H9 (cell line): ENCODE data around the gene TSNAX. TPM values are rescaled to one million over a fixed set of nuclear protein-coding genes. Genes with fewer than 3 reads are reported as not detected.

Experiments used
- DNase-seq: peaks from one replicate; pipeline ENCODE4 v3.0.0-alpha.2; 2017
- H2AFZ ChIP-seq: one replicate; pipeline ENCODE4 v1.6.1; 2013; ENCODE audit warnings: mild to moderate bottlenecking, low read length, control low read depth, moderate library complexity
- H2AK5ac ChIP-seq: 2 replicates; pipeline ENCODE4 v1.6.1; 2013; ENCODE audit warnings: low read length, control low read depth, mixed read lengths; ENCODE audit not compliant: insufficient read length
- H2BK120ac ChIP-seq: one replicate; pipeline ENCODE4 v1.6.1; 2013; ENCODE audit warnings: low read depth, mild to moderate bottlenecking, low read length, control low read depth, inconsistent platforms; ENCODE audit not compliant: poor library complexity, severe bottlenecking
- H2BK12ac ChIP-seq: 2 replicates; pipeline ENCODE4 v1.6.1; 2013; ENCODE audit warnings: low read length, control low read depth, mixed read lengths, low read depth; ENCODE audit not compliant: insufficient read length
- H2BK15ac ChIP-seq: 2 replicates; pipeline ENCODE4 v1.6.1; 2013; ENCODE audit warnings: low read depth, low read length, control low read depth
- H2BK20ac ChIP-seq: one replicate; pipeline ENCODE4 v1.6.1; 2013; ENCODE audit warnings: low read depth, mild to moderate bottlenecking, low read length, control low read depth, inconsistent platforms; ENCODE audit not compliant: poor library complexity, severe bottlenecking
- H2BK5ac ChIP-seq: 2 replicates; pipeline ENCODE4 v1.6.1; 2013; ENCODE audit warnings: low read length, control low read depth, mixed read lengths; ENCODE audit not compliant: insufficient read length
- H3K14ac ChIP-seq: 2 replicates; pipeline ENCODE4 v1.6.1; 2013; ENCODE audit warnings: low read length, control low read depth; ENCODE audit not compliant: insufficient read depth
- H3K18ac ChIP-seq: 2 replicates; pipeline ENCODE4 v1.6.1; 2013; ENCODE audit warnings: low read depth, mild to moderate bottlenecking, mixed read lengths, low read length, control low read depth; ENCODE audit not compliant: insufficient read length
- H3K23ac ChIP-seq: 2 replicates; pipeline ENCODE4 v1.6.1; 2013; ENCODE audit warnings: low read length, control low read depth, mixed read lengths, low read depth; ENCODE audit not compliant: insufficient read length
- H3K23me2 ChIP-seq: 2 replicates; pipeline ENCODE4 v1.6.1; 2013; ENCODE audit warnings: low read depth, mild to moderate bottlenecking, mixed read lengths, low read length, control low read depth; ENCODE audit not compliant: insufficient read length, poor library complexity, severe bottlenecking
- H3K27ac ChIP-seq: 2 replicates; pipeline ENCODE4 v1.5.1; 2013; ENCODE audit warnings: low read length, control low read depth, mixed read lengths, low read depth; ENCODE audit not compliant: insufficient read length
- H3K27me3 ChIP-seq: 2 replicates; pipeline ENCODE4 v1.6.1; 2013; ENCODE audit warnings: low read length, control low read depth, inconsistent platforms; ENCODE audit not compliant: insufficient read depth
- H3K4ac ChIP-seq: 2 replicates; pipeline ENCODE4 v1.6.1; 2013; ENCODE audit warnings: low read depth, mild to moderate bottlenecking, control low read depth, inconsistent platforms, low read length, moderate library complexity
- H3K4me1 ChIP-seq: 2 replicates; pipeline ENCODE4 v1.6.1; 2013; ENCODE audit warnings: low read length, control low read depth, inconsistent platforms; ENCODE audit not compliant: insufficient read depth
- H3K4me2 ChIP-seq: 2 replicates; pipeline ENCODE4 v1.6.1; 2013; ENCODE audit warnings: low read length, control low read depth, mixed read lengths; ENCODE audit not compliant: insufficient read length, insufficient read depth
- H3K56ac ChIP-seq: 2 replicates; pipeline ENCODE4 v1.6.1; 2013; ENCODE audit warnings: low read depth, mild to moderate bottlenecking, mixed read lengths, low read length, control low read depth; ENCODE audit not compliant: insufficient read length
- H3K79me1 ChIP-seq: 2 replicates; pipeline ENCODE4 v1.6.1; 2013; ENCODE audit warnings: low read depth, mild to moderate bottlenecking, moderate library complexity, low read length, control low read depth, inconsistent platforms; ENCODE audit not compliant: insufficient read depth, poor library complexity, severe bottlenecking
- H3K79me2 ChIP-seq: 2 replicates; pipeline ENCODE4 v1.6.1; 2013; ENCODE audit warnings: low read length, control low read depth, inconsistent platforms; ENCODE audit not compliant: insufficient read depth
- H3K9ac ChIP-seq: 2 replicates; pipeline ENCODE4 v1.6.1; 2013; ENCODE audit warnings: low read length, control low read depth, mixed read lengths; ENCODE audit not compliant: insufficient read length; ENCODE audit errors: extremely low read depth
- H3K9me3 ChIP-seq: one replicate; pipeline ENCODE4 v1.6.1; 2013; ENCODE audit warnings: low read depth, low read length, inconsistent platforms; ENCODE audit not compliant: control insufficient read depth
- H3T11ph ChIP-seq: one replicate; pipeline ENCODE4 v1.6.1; 2013; ENCODE audit warnings: mild to moderate bottlenecking, low read length, control low read depth, inconsistent platforms
- H4K20me1 ChIP-seq: one replicate; pipeline ENCODE4 v1.6.1; 2013; ENCODE audit not compliant: control insufficient read depth, insufficient read length, insufficient read depth
- H4K5ac ChIP-seq: 2 replicates; pipeline ENCODE4 v1.6.1; 2013; ENCODE audit warnings: low read depth, mild to moderate bottlenecking, mixed read lengths, low read length, control low read depth; ENCODE audit not compliant: insufficient read length
- H4K8ac ChIP-seq: replicated peaks from 2 replicates; pipeline ENCODE4 v1.6.1; 2013; ENCODE audit warnings: low read length, control low read depth, mixed read lengths, low read depth; ENCODE audit not compliant: insufficient read length
- H4K91ac ChIP-seq: 2 replicates; pipeline ENCODE4 v1.6.1; 2013; ENCODE audit warnings: low read depth, mild to moderate bottlenecking, moderate library complexity, mixed read lengths, low read length, control low read depth; ENCODE audit not compliant: insufficient read length
- H3K27ac Mint-ChIP-seq, 3 experiments: 2 replicates in 2 of 3; 3 replicates in 1 of 3; pipeline ENCODE4 v1.8.0; 2020 to 2021; ENCODE audit warnings: mixed read lengths in 3 of 3, mild to moderate bottlenecking in 1 of 3, moderate library complexity in 1 of 3
- H3K27me3 Mint-ChIP-seq: 2 replicates; pipeline ENCODE4 v1.8.0; 2021; ENCODE audit warnings: low read depth, mild to moderate bottlenecking, moderate library complexity, mixed read lengths
- H3K36me3 Mint-ChIP-seq, 3 experiments: 2 replicates in 2 of 3; 3 replicates in 1 of 3; pipeline ENCODE4 v1.8.0; 2020 to 2021; ENCODE audit warnings: low read depth in 3 of 3, mixed read lengths in 3 of 3; ENCODE audit not compliant: insufficient read depth in 1 of 3
- H3K4me1 Mint-ChIP-seq, 2 experiments: 2 replicates each; pipeline ENCODE4 v1.8.0; 2020; ENCODE audit warnings: mixed read lengths in 2 of 2
- H3K4me3 Mint-ChIP-seq, 2 experiments: 2 replicates in 1 of 2; 3 replicates in 1 of 2; pipeline ENCODE4 v1.8.0; 2020 to 2021; ENCODE audit warnings: mild to moderate bottlenecking in 2 of 2, mixed read lengths in 2 of 2, moderate library complexity in 1 of 2
- H3K9me3 Mint-ChIP-seq, 2 experiments: 2 replicates in 1 of 2; 3 replicates in 1 of 2; pipeline ENCODE4 v1.8.0; 2020; ENCODE audit warnings: mild to moderate bottlenecking in 2 of 2, mixed read lengths in 2 of 2, moderate library complexity in 1 of 2
- CTCF ChIP-seq: fragments of 200-600 bp; sonication (generic); conservative IDR thresholded peaks from 3 replicates; pipeline ENCODE4 v1.8.0; 2021; ENCODE audit warnings: antibody characterized with exemption, mild to moderate bottlenecking
- WGBS: extraction: QIAGEN DNeasy Blood & Tissue Kit; methylation state at CpG from one replicate; pipeline ENCODE4 v1.1.7; 2013; ENCODE audit warnings: missing lambda C conversion rate, low lambda C conversion rate, mixed read lengths; ENCODE audit not compliant: insufficient read length; ENCODE audit errors: extremely low coverage; 5-methylcytosine and 5-hydroxymethylcytosine counted together
- total RNA-seq: library from RNA; stranded (reverse); gene quantifications from 2 replicates; pipeline ENCODE4 v1.2.1, GENCODE V29; 2021

TSNAX gene
- total RNA-seq, 1 experiment from 2014 or later: 39.9 TPM

- no peaks in the 10 kb centered on the region for H3K9me3 Mint-ChIP-seq
Observed at GRCh38 chr1:231602673-231602984, 74.2 kb downstream of the TSNAX start.

More at GRCh38 chr1:231602673-231602984, 74.2 kb downstream of the TSNAX start:
- H4K91ac ChIP-seq: no peak overlapping the region
- no peaks in the 10 kb centered on the region for H3K79me2 ChIP-seq
- H3T11ph ChIP-seq: no peak overlapping the region
- H3K23ac ChIP-seq: no peak overlapping the region
- Mint-ChIP-seq H3K4me3 (no peak overlapping the region), H3K27me3 (peaks cover 23% of the 10 kb centered on the region), H3K27ac (no peak overlapping the region), H3K36me3 (no peaks in the 10 kb centered on the region; a peak in 1 of 7 replicates), H3K4me1 (peaks cover 10 to 12% of the 10 kb centered on the region in 2 experiments)
- no peaks in the 10 kb centered on the region for H4K20me1 ChIP-seq
- no peak overlapping the region for H3K4ac ChIP-seq
- H2BK15ac ChIP-seq: no peak overlapping the region
- no peak overlapping the region for H3K27ac ChIP-seq
- H2BK120ac ChIP-seq: no peak overlapping the region
- no peak overlapping the region for H3K9ac ChIP-seq
- DNase-seq: no peak
- H3K27me3 ChIP-seq: no peaks in the 10 kb centered on the region
- no peak overlapping the region for H3K4me2 ChIP-seq
- no peak overlapping the region for H2AK5ac ChIP-seq
- H3K23me2 ChIP-seq: no peaks in the 10 kb centered on the region
- TF ChIP-seq CTCF: no peak
- no peak overlapping the region for H2BK5ac ChIP-seq
- WGBS: no CpG with 5 or more reads among the region's 4 CpGs
- no peak overlapping the region for H2AFZ ChIP-seq
- no peak overlapping the region for H3K14ac ChIP-seq
- no peaks in the 10 kb centered on the region for H3K79me1 ChIP-seq
- H3K4me1 ChIP-seq: peaks cover 2% of the 10 kb centered on the region; the same call in 1 of the 2 replicates
- H3K56ac ChIP-seq: no peak overlapping the region
- H2BK20ac ChIP-seq: no peak overlapping the region
- no peak overlapping the region for H2BK12ac ChIP-seq
- no peak overlapping the region for H4K5ac ChIP-seq
- no peak overlapping the region for H4K8ac ChIP-seq
- H3K18ac ChIP-seq: no peak overlapping the region
- H3K9me3 ChIP-seq: no peaks in the 10 kb centered on the region
